ENCODE measurements around the gene DCUN1D1.

- TF ChIP-seq CTCF (IDR thresholded peaks at IDR 0.05), result no peak
- no peak for TF ChIP-seq POLR2A (IDR thresholded peaks at IDR 0.05)
- no peak for TF ChIP-seq EP300 (IDR thresholded peaks at IDR 0.05; ENCODE audit: low read depth)
Observed at GRCh38 chr3:182937293-182938051, 42.9 kb downstream of the DCUN1D1 start.
